HG03280 (cell line): ENCODE data around the gene KCNK10.
A peak's percentile ranks its signal among the peaks of the same experiment; 100 is the strongest.

Experiments
- ATAC-seq: cut with Tn5 transposase; IDR thresholded peaks from one replicate; pipeline ENCODE4 v1.9.1; 2021; ENCODE audit warnings: mild to moderate bottlenecking, moderate library complexity; ENCODE audit not compliant: unreplicated experiment

The KCNK10 gene

GRCh38 chr14:88188745-88189416 lies 134.2 kb downstream of the KCNK10 start:
- ATAC-seq: peak; percentile 43

DNA sequence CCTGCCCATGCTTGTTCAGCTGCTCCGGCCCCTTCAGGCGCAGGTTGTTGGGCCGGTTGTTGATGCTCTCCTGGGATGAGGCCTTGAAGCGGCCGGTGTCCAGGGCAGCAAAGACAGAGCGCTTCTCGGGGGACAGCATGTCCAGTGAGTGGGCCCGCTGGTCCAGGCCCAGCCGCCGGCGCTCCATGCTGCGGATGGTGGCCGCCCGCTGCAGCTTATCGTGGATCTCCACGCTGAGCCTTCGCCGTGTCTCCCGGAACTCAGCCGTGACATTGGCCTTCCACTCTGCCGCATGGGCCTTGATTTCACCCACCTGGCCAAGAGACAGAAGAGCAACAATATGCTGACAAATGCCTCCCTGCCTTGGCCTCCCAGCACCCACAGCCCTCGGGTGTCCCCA lies 137.2 kb downstream of the KCNK10 start:
- no peak for ATAC-seq

DNA sequence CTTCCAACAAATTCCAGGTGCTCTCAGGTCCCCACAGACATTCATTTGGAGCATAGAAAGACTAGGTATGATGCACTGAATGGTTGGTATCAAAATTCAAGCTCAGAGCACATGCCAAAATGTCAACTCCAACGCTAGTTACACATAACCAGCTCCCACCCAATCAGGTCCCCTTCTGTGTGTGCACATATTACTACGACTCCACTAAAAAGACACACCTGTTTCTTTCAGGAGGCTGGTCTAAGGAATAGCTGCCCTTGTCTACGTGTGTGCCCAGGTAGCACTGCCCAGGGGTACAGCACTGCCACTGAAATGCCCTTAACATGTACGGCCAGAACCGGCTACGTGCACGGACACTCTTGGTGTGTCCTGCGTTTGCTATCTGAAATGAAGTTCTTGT lies 138.1 kb downstream of the KCNK10 start:
- ATAC-seq: no peak

- no peak for ATAC-seq
These were observed 142.0 kb downstream of the KCNK10 start for GRCh38 chr14:88181072-88181471.

GRCh38 chr14:88179716-88180115 lies 143.4 kb downstream of the KCNK10 start:
- ATAC-seq: no peak

DNA sequence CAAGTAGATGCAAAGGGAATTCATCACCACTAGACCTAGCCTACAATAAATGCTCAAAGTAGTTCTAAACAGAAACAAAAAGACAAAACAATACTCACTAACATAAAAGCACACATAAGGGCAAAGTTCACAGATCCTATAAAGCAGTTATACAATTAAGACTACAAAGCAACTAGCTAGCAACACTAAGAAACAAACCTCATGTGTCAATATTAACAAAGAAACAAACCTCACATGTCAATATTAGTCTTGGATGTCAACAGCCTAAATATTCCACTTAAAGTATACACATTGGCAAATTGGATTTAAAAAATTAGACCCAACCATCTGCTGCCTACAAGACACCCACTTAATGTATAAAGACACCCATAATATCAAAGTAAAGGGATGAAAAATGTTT lies 152.7 kb downstream of the KCNK10 start:
- ATAC-seq: no peak

DNA sequence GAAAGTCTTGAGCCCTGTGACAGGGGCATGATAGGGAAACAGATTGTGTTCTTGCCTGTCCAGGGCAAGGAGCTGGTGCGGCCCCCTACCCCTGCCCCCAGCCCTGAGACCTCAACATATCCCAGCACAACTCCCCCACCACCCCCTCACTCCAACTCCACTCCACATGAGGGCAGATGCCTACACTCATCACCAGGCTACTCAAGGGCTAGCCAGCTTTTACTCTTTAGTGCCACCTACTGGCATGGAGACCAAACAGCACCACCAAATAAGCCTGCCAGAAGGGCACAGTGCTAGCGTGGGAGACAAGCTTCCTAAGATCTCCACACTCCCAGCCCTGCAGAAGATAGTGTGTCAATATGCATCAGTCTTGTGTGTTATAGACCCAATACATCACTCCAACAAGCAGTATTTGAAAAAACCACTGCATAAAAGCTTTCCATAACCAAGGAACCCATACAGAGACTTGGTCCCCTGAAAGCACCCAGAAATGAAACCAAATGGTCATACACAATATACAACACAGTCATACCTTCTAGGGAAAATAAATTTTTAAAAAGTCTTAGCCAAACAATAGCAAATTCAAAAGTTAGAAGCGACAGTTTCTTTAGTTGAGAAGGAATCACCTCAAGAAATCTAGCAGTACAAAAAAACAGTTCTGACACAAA lies 154.4 kb downstream of the KCNK10 start:
- ATAC-seq: peak; percentile 77

- no peak for ATAC-seq
These were observed 155.0 kb downstream of the KCNK10 start for GRCh38 chr14:88168025-88168424.

GRCh38 chr14:88166616-88167015 lies 156.5 kb downstream of the KCNK10 start:
- no peak for ATAC-seq

GRCh38 chr14:88164906-88165534 lies 158.0 kb downstream of the KCNK10 start:
- peak; percentile 42 for ATAC-seq

GRCh38 chr14:88163731-88164255 lies 159.3 kb downstream of the KCNK10 start:
- no peak for ATAC-seq

- ATAC-seq: no peak
These were observed 166.9 kb downstream of the KCNK10 start for GRCh38 chr14:88156127-88156526.

DNA sequence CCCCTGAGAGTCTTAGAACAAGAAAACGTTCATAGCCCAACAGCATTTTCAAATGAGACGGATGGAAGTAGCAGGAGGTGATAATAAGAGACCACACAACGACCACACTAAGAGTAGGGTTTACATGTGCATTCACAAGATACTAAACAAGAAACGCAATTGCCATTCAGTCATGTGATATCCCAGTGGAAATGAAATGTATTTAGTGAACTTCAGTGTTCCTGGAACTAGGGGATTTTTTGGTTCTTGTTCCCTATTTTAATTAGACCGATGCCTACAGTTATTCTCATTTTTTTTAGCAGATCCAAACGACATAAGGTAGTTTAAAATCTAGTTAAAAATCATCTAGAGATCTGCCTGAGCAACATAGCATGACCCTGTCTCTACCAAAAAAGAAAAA lies 168.1 kb downstream of the KCNK10 start:
- no peak for ATAC-seq

- no peak for ATAC-seq
These were observed 168.7 kb downstream of the KCNK10 start for GRCh38 chr14:88154321-88154720.

DNA sequence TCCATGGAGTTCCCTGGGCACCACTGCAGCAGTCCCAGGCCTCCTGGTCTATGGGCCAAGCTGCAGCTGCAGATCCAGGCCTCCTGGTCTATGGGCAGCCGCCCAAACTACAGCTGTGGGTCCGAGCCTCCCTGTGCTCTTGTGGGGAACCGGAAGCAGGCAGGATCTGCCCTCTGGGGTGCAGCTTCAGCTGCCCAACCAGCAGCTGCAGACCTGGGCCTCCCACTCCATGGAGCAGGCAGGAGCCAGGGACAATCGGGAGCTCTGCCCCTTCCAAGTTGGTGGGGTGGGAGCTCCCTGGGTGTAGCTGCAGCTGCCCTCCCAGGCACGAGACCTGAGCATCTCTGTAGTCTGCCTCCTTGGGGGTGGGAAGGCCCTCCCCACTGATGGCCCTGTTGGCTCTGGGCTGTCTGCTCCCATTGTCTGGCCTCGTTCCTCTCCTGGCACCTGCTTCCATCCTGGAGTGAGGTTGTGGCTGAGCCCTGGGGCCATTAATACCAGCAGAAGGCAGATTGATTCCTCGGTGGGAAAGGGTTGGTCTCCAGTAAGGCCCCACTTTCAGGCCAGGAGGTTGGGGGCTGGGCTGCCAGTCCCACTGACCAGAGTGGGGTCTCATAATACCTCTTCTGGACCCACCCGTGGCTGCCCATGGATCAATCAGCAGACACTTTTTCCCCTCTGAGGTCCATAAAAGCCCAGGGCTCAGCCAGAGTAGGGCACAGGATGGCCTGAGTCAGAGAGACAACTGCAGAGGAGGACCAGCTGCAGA lies 176.0 kb downstream of the KCNK10 start:
- no peak for ATAC-seq

- no peak for ATAC-seq
These were observed 179.3 kb downstream of the KCNK10 start for GRCh38 chr14:88143810-88144209.

- no peak for ATAC-seq
These were observed 180.1 kb downstream of the KCNK10 start for GRCh38 chr14:88142997-88143396.

DNA sequence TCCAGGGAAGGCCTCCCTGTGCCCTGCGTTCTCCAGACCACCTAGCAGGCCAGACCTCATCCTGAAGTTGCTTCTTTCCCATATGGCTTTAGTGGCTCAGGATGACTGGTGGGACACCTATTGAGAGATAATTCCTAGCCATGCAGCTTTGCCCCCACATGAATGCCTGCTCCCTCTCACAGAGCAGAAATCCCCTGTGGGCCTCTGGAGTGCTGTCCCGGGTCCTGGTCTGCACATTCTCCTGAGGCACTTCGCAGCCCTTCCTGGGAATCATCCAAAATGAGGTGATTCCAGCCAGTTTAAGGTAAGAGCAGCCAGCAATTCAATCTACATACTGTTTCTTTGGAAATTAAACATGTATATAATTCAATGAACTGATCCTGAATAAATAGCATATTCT lies 182.2 kb downstream of the KCNK10 start:
- no peak for ATAC-seq

- ATAC-seq: no peak
These were observed 185.7 kb downstream of the KCNK10 start for GRCh38 chr14:88137327-88137726.
